Measurements from ENCODE around the gene RHOF.

RHOF gene

GRCh38 chr12:121776190-121777098, 17.0 kb downstream of the RHOF start:
- H3K27ac ChIP-seq, result no peak overlapping the region
- no peak for DNase-seq (ENCODE audit: low spot score)
- H3K4me3 ChIP-seq, result no peak overlapping the region
- TF ChIP-seq, protein P1, sequence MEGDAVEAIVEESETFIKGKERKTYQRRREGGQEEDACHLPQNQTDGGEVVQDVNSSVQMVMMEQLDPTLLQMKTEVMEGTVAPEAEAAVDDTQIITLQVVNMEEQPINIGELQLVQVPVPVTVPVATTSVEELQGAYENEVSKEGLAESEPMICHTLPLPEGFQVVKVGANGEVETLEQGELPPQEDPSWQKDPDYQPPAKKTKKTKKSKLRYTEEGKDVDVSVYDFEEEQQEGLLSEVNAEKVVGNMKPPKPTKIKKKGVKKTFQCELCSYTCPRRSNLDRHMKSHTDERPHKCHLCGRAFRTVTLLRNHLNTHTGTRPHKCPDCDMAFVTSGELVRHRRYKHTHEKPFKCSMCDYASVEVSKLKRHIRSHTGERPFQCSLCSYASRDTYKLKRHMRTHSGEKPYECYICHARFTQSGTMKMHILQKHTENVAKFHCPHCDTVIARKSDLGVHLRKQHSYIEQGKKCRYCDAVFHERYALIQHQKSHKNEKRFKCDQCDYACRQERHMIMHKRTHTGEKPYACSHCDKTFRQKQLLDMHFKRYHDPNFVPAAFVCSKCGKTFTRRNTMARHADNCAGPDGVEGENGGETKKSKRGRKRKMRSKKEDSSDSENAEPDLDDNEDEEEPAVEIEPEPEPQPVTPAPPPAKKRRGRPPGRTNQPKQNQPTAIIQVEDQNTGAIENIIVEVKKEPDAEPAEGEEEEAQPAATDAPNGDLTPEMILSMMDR (IDR thresholded peaks at IDR 0.05), result peak; percentile 70

DNA sequence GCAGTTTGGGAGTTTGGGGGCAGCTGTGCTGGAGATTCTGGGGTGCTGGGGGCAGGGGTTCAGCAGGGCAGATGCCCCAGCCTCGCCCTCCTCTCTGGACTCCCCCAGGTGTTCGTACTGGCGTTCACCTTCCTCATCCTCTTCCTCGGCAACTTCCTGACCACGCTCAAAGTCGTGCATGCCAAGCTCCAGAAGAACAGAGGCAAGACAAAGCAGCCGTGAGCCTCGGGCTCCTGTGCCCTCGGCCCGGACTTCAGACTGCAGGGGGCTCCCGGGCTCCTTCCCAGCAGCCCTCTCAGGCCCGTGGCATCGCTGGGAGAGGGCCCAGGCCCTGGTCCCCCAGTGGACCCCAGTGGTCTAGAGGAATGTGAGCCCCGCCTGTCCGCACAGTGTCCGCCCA, 18.0 kb downstream of the RHOF start:
- H3K4me3 ChIP-seq, result no peak overlapping the region
- no peak overlapping the region for H3K27ac ChIP-seq
- DNase-seq (ENCODE audit: low spot score), result no peak
- TF ChIP-seq, protein P1 (IDR thresholded peaks at IDR 0.05), result no peak

- no peak for DNase-seq (ENCODE audit: low spot score)
- no peak overlapping the region for H3K27ac ChIP-seq
- TF ChIP-seq, protein P1 (IDR thresholded peaks at IDR 0.05), result no peak
Measured at GRCh38 chr12:121774968-121775474, 18.5 kb downstream of the RHOF start.

GRCh38 chr12:121773011-121773777, 20.3 kb downstream of the RHOF start:
- DNase-seq (ENCODE audit: low spot score), result no peak
- Histone ChIP-seq H3K27ac (peak overlapping the region; percentile 6 to 70), H3K4me3 (peak overlapping the region; percentile 28)
- TF ChIP-seq, protein P1 (IDR thresholded peaks at IDR 0.05), result peak; percentile 77

More at GRCh38 chr12:121774968-121775474, 18.5 kb downstream of the RHOF start:
- H3K4me3 ChIP-seq, result no peak overlapping the region

DNA sequence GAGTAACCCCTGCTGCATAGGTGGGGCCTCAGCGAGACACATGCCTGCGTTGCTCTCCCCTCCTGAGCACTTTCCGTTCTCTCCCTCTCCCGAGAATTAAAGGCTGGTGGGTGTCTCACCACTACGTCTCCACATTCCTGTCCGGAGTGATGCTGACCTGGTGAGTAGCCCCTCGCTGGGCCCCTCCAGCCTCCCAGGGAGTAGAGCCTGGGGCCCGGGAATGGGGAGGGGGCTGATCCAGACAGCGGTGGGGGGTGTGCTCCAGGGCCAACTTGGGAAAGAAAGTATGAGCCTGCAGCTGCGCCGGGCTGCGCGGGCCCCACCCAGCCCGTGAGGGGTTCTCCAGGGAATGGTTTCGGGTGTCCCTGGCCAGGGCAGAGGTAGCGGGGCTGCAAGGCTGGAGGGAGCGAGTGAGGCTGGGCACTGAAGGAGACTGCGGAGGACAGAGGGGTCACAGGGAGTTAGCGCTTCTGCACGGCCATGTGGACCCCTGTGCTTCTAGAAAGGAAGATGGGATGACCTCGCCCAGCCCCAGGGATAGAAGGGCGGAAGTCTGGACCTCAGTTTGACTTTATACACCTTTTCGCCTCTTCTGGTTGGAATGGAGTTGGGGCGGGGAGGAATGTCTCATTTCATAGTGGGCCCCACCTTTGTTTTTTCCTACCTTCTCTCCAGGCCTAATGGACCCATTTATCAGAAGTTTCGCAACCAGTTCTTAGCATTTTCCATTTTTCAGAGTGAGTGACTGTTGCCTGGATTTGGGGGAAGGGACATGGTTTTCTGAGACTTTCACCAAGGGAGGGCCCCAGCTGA, 22.5 kb downstream of the RHOF start:
- TF ChIP-seq, protein P1 (IDR thresholded peaks at IDR 0.05), result no peak
- DNase-seq (ENCODE audit: low spot score), result no peak
- Histone ChIP-seq H3K27ac (no peak overlapping the region), H3K4me3 (no peak overlapping the region)

GRCh38 chr12:121770388-121770787, 23.1 kb downstream of the RHOF start:
- H3K27ac ChIP-seq, result no peak overlapping the region
- TF ChIP-seq, protein P1 (IDR thresholded peaks at IDR 0.05), result no peak
- no peak overlapping the region for H3K4me3 ChIP-seq
- DNase-seq (ENCODE audit: low spot score), result no peak

All from coronary artery (tissue), 2 donors.